Measurements from ENCODE around the gene MARVELD1.

Gene MARVELD1

GRCh38 chr10:97765201-97765600, 51.7 kb downstream of the MARVELD1 start:
- TF ChIP-seq ZFX (IDR thresholded peaks at IDR 0.05; ENCODE audit: borderline replicate concordance): no peak

DNA sequence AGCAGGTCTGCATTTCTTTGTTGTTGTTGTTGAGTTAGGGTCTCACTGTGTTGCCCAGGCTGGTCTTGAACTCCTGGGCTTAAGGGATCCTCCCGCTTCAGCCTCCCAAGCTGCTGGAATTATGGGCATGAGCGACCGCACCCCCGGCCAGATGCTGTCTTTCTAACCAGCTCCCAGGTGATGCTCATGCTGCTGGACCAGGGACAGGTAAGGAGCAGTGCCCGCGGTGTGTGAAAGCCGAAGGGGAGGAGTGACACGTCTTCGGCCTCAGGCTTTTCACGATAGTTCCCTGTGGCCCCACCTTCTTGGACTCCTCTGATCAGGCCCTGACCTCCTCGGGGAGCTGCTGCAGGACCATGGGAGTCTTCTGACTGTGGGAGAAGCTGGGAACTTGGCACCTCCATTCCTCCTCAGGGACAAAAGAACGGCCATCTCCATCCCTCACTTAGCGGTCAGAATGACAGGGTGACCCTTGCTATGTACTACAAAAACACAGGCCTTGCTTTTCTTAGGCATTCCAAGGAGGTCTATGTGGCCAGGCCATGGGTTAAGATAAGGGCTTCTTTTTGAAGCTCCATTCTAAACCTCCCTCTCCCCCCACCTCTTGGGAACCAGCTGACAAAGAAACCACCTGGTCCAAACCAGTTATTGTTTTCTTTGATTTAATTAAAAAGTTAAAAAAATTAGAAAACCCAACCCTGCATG, 52.7 kb downstream of the MARVELD1 start:
- TF ChIP-seq, protein P1, sequence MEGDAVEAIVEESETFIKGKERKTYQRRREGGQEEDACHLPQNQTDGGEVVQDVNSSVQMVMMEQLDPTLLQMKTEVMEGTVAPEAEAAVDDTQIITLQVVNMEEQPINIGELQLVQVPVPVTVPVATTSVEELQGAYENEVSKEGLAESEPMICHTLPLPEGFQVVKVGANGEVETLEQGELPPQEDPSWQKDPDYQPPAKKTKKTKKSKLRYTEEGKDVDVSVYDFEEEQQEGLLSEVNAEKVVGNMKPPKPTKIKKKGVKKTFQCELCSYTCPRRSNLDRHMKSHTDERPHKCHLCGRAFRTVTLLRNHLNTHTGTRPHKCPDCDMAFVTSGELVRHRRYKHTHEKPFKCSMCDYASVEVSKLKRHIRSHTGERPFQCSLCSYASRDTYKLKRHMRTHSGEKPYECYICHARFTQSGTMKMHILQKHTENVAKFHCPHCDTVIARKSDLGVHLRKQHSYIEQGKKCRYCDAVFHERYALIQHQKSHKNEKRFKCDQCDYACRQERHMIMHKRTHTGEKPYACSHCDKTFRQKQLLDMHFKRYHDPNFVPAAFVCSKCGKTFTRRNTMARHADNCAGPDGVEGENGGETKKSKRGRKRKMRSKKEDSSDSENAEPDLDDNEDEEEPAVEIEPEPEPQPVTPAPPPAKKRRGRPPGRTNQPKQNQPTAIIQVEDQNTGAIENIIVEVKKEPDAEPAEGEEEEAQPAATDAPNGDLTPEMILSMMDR (IDR thresholded peaks at IDR 0.05): no peak
- H3K27ac ChIP-seq: no peak overlapping the region

More at GRCh38 chr10:97765201-97765600, 51.7 kb downstream of the MARVELD1 start:
- no peak overlapping the region for H3K27ac ChIP-seq

- H3K27ac ChIP-seq: no peak overlapping the region
- TF ChIP-seq ZFX (IDR thresholded peaks at IDR 0.05; ENCODE audit: borderline replicate concordance): no peak
- TF ChIP-seq, protein P1 (IDR thresholded peaks at IDR 0.05): no peak
Observed at GRCh38 chr10:97766996-97767924, 53.7 kb downstream of the MARVELD1 start.
